Smooth muscle cell (in vitro differentiated cells): Measurements from ENCODE around the gene GFRAL. TPM values are rescaled to one million over a fixed set of nuclear protein-coding genes. Genes with fewer than 3 reads are reported as not detected.

Source experiments
- DNase-seq: peaks from one replicate; lab custom pipeline; 2025; ENCODE audit not compliant: unreplicated experiment; lab: John Stamatoyannopoulos, UW
- H2AFZ ChIP-seq: fragments of 200-600 bp; sonication (generic); 2 replicates; pipeline ENCODE4 v1.6.0; 2016; ENCODE audit warnings: antibody characterized with exemption, low read depth, mild to moderate bottlenecking
- H3F3A ChIP-seq: fragments of 200-600 bp; sonication (generic); 2 replicates; pipeline ENCODE4 v1.6.0; 2017; ENCODE audit warnings: antibody characterized with exemption, low read depth
- H3K27ac ChIP-seq: fragments of 200-600 bp; sonication (generic); 2 replicates; pipeline ENCODE4 v1.5.1; 2016; ENCODE audit warnings: low read depth, mild to moderate bottlenecking
- H3K27me3 ChIP-seq: fragments of 200-600 bp; sonication (generic); 2 replicates; pipeline ENCODE4 v1.6.1; 2016; ENCODE audit warnings: low read depth, mild to moderate bottlenecking
- H3K36me3 ChIP-seq: fragments of 200-600 bp; sonication (generic); 2 replicates; pipeline ENCODE4 v1.5.1; 2016; ENCODE audit warnings: low read depth
- H3K4me1 ChIP-seq: fragments of 200-600 bp; sonication (generic); 2 replicates; pipeline ENCODE4 v1.5.1; 2016; ENCODE audit warnings: low read depth
- H3K4me2 ChIP-seq: fragments of 200-600 bp; sonication (generic); 2 replicates; pipeline ENCODE4 v1.6.0; 2016; ENCODE audit warnings: mild to moderate bottlenecking
- H3K4me3 ChIP-seq: fragments of 200-600 bp; sonication (generic); 2 replicates; pipeline ENCODE4 v1.5.1; 2016; ENCODE audit warnings: mild to moderate bottlenecking
- H3K79me2 ChIP-seq: fragments of 200-600 bp; sonication (generic); 2 replicates; pipeline ENCODE4 v1.6.0; 2016; ENCODE audit warnings: low read depth, mild to moderate bottlenecking
- H3K9ac ChIP-seq: fragments of 200-600 bp; sonication (generic); 2 replicates; pipeline ENCODE4 v1.6.0; 2016; ENCODE audit warnings: low read depth
- H3K9me3 ChIP-seq: fragments of 200-600 bp; sonication (generic); replicated peaks from 2 replicates; pipeline ENCODE4 v1.5.1; 2016; ENCODE audit warnings: low read depth
- H4K20me1 ChIP-seq: fragments of 200-600 bp; sonication (generic); 2 replicates; pipeline ENCODE4 v1.6.0; 2016; ENCODE audit warnings: low read depth
- WGBS: methylation state at CpG from one replicate; pipeline ENCODE4 v1.1.7; 2016; ENCODE audit warnings: low lambda C conversion rate; 5-methylcytosine and 5-hydroxymethylcytosine counted together
- polyA plus RNA-seq: library from polyadenylated mRNA; unstranded; fragments of >200 nt; fragmentation: Nextera tagmentation; extraction: Ambion mirVana; gene quantifications from 2 replicates; pipeline ENCODE4 v1.2.1, GENCODE V29; 2016
- total RNA-seq: library from RNA; depleted of rRNA; stranded (reverse); fragments of >200 nt; gene quantifications from 2 replicates; pipeline ENCODE4 v1.2.3, GENCODE V29; 2014
- TF ChIP-seq, protein P1 (sequence below): fragments of 200-600 bp; sonication (generic); IDR thresholded peaks from 2 replicates; pipeline ENCODE4 v1.5.1; 2017; ENCODE audit warnings: borderline replicate concordance, mild to moderate bottlenecking, antibody characterized with exemption; ENCODE audit not compliant: insufficient read depth, poor library complexity, severe bottlenecking

The GFRAL gene
- total and polyA plus RNA-seq, 2 experiments from 2014 or later, result not detected

DNA sequence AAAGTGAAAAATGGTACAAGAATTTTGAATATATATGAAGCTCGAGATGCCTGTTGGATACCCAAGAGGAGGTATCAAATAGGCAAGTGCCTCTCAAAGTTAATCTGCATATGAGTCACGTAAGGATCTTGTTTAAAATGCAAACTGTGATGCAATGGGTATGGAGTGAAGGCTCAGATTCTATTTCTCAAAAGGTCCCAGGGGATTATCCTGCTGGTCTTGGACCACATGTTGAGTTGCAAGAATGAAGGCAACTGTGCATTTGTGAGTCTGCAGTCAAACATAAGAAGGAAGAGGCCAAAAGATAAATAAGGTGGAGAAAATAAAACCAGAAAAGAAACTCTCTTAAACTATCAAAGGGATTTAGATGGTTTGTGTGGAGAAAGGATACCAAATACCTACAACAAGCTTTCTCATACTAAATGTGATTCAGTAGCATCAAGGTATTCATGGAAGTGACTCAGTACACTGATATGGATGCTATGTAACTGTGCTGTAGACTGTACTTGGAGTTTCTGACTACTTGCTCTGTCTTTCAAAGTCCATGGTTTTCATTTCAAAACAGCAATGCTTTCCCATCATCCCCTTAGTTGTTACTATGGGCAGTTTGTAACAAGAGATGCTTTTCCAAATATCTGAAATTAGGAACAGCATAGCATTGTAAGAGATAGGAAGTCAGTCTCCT, 106.3 kb downstream of the GFRAL start:
- Histone ChIP-seq H3K79me2 (no peaks in the 10 kb centered on the region), H2AFZ (no peak overlapping the region), H3K27me3 (no peaks in the 10 kb centered on the region), H3K36me3 (no peaks in the 10 kb centered on the region), H3K27ac (no peak overlapping the region), H3K9me3 (no peaks in the 10 kb centered on the region), H4K20me1 (no peaks in the 10 kb centered on the region), H3K9ac (no peak overlapping the region), H3K4me2 (no peak overlapping the region), H3K4me3 (no peak overlapping the region), H3F3A (no peaks in the 10 kb centered on the region), H3K4me1 (no peaks in the 10 kb centered on the region)
- TF ChIP-seq, protein P1, sequence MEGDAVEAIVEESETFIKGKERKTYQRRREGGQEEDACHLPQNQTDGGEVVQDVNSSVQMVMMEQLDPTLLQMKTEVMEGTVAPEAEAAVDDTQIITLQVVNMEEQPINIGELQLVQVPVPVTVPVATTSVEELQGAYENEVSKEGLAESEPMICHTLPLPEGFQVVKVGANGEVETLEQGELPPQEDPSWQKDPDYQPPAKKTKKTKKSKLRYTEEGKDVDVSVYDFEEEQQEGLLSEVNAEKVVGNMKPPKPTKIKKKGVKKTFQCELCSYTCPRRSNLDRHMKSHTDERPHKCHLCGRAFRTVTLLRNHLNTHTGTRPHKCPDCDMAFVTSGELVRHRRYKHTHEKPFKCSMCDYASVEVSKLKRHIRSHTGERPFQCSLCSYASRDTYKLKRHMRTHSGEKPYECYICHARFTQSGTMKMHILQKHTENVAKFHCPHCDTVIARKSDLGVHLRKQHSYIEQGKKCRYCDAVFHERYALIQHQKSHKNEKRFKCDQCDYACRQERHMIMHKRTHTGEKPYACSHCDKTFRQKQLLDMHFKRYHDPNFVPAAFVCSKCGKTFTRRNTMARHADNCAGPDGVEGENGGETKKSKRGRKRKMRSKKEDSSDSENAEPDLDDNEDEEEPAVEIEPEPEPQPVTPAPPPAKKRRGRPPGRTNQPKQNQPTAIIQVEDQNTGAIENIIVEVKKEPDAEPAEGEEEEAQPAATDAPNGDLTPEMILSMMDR, result no peak
- no peak for DNase-seq
- WGBS, result 49% methylated on average over 2 of the region's 2 CpGs

DNA sequence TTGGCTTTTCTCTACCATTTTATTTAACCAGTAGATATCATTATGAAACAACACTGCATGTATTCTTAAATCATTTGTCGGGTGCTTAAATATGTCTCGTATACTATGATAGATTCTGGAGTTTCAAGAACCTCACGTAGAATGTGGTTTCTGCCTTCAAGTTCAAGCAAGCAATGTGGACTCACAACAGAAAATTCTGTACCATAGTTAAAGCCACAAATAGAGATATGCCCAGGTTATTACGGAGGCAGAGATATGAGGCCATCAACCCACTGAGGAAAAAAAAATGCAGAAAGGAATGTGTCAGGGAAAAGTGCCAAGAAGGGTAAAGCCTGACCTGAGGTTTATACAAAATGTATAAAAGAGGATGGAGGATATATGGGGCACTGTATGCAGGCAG, 109.9 kb downstream of the GFRAL start:
- Histone ChIP-seq H3K79me2 (no peaks in the 10 kb centered on the region), H3K36me3 (no peaks in the 10 kb centered on the region), H3K4me1 (no peaks in the 10 kb centered on the region), H3K27me3 (no peaks in the 10 kb centered on the region), H3K9me3 (no peaks in the 10 kb centered on the region), H3F3A (no peaks in the 10 kb centered on the region), H3K4me2 (no peak overlapping the region), H4K20me1 (no peaks in the 10 kb centered on the region), H2AFZ (no peak overlapping the region), H3K4me3 (no peak overlapping the region), H3K27ac (no peak overlapping the region), H3K9ac (no peak overlapping the region)
- TF ChIP-seq, protein P1, result no peak
- 79% methylated on average over 4 of the region's 4 CpGs for WGBS
- DNase-seq, result no peak

DNA sequence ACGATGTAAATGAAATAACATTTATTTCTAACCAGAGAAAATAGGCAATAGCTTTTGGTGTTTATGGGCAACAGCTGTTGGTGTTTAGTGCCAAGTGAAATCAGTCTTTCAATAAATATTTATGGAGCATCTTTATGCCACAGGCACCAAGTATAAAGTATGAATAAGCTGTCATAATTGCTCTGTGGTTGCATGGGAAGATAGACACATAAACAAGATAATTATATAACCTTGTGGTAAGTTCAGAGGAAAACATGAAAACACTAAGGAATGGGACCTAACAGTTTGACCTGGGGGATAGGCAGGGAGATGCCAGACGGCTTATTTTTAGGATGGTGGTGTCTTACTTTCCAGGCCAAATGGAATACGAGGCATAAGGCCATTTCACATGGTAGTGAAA, 110.9 kb downstream of the GFRAL start:
- Histone ChIP-seq H3K4me1 (no peaks in the 10 kb centered on the region), H3K27me3 (no peaks in the 10 kb centered on the region), H3K4me3 (no peak overlapping the region), H3K4me2 (no peak overlapping the region), H3K36me3 (no peaks in the 10 kb centered on the region), H3K9me3 (no peaks in the 10 kb centered on the region), H3K9ac (no peak overlapping the region), H3K27ac (no peak overlapping the region), H4K20me1 (no peaks in the 10 kb centered on the region), H2AFZ (no peak overlapping the region), H3K79me2 (no peaks in the 10 kb centered on the region), H3F3A (no peaks in the 10 kb centered on the region)
- no peak for DNase-seq
- 94% methylated on average over 3 of the region's 3 CpGs for WGBS
- TF ChIP-seq, protein P1, result no peak
